GM12878 (cell line): Measurements from ENCODE around the gene HP1BP3.

ENCODE experiments used
- CEBPB ChIP-seq, 2 experiments: fragments of 150-350 bp in 1 of 2; IDR thresholded peaks; 2 replicates each; pipeline ENCODE4 v1.6.1; 2012 to 2014; ENCODE audit warnings: low read depth in 2 of 2, low read length in 2 of 2, borderline replicate concordance in 1 of 2, inconsistent platforms in 1 of 2
- POLR2A ChIP-seq: IDR thresholded peaks from 2 replicates; pipeline ENCODE4 v1.6.1; 2011; ENCODE audit warnings: low read depth, mild to moderate bottlenecking, low read length
- SUZ12 ChIP-seq: fragments of 200-600 bp; sonication (generic); IDR thresholded peaks from one replicate; pipeline ENCODE4 v1.6.1; 2018; ENCODE audit warnings: antibody characterized with exemption, mild to moderate bottlenecking; ENCODE audit not compliant: unreplicated experiment
- TF ChIP-seq, protein P1 (sequence below), 3 experiments: IDR thresholded peaks in 2 of 3; conservative IDR thresholded peaks in 1 of 3; 2 replicates each; pipeline ENCODE4 v1.5.1; 2011; ENCODE audit warnings: low read depth in 3 of 3, low read length in 3 of 3, mild to moderate bottlenecking in 3 of 3, control low read depth in 2 of 3, moderate library complexity in 2 of 3, inconsistent platforms in 1 of 3, mixed read lengths in 1 of 3; ENCODE audit not compliant: control insufficient read depth in 2 of 3, insufficient read depth in 1 of 3; ENCODE audit errors: extremely low read depth in 1 of 3

DNA sequence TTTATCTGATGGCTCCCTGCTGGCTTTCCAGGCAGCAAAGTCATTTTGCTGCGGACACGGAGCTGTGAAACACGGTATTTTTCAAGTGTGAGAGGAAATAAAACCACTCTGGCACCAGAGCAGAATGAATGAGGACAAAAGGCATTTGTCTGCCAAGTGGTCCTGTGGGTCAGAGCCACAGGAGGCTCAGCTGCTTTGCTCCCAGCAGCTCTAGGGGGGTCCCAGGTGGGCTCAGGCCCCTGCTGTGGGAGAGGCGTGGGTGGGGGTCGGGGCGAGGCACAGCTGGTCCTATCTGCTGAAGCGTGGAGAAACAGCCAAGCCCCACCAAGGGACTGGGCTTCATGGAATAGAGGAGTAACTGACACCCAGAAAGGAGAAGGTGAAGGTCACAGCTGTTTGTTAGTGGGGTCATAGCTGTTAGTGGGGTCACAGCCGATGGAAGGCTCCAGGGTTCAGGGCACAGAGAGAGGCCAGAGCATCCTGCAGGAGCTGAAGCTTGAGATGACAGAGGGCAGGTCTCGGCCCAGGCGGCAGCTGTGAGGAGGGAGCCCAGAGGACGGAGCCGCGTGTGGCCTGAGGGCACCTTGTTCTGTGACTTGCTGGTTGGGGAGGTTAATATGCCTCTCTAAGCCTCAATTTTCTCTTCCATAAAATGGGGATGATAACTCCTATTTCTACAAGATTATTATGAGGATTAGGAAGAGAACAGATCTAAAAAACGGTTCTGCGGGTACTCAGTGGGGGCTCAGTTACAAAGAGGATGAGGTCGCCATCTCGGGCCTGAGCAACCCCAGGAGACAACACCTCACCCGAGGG, 76.4 kb downstream of the HP1BP3 start:
- TF ChIP-seq CEBPB (IDR thresholded peaks at IDR 0.05; ENCODE audit: borderline replicate concordance in 1 of 2, low read depth in 2 of 2, low read length in 2 of 2) (no peak), POLR2A (no peak), SUZ12 (no peak)
- TF ChIP-seq, protein P1, sequence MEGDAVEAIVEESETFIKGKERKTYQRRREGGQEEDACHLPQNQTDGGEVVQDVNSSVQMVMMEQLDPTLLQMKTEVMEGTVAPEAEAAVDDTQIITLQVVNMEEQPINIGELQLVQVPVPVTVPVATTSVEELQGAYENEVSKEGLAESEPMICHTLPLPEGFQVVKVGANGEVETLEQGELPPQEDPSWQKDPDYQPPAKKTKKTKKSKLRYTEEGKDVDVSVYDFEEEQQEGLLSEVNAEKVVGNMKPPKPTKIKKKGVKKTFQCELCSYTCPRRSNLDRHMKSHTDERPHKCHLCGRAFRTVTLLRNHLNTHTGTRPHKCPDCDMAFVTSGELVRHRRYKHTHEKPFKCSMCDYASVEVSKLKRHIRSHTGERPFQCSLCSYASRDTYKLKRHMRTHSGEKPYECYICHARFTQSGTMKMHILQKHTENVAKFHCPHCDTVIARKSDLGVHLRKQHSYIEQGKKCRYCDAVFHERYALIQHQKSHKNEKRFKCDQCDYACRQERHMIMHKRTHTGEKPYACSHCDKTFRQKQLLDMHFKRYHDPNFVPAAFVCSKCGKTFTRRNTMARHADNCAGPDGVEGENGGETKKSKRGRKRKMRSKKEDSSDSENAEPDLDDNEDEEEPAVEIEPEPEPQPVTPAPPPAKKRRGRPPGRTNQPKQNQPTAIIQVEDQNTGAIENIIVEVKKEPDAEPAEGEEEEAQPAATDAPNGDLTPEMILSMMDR (IDR thresholded peaks at IDR 0.05 in 2 of 3, conservative IDR thresholded peaks at IDR 0.05 in 1 of 3; ENCODE audit: control insufficient read depth in 2 of 3, extremely low read depth in 1 of 3, insufficient read depth in 1 of 3, low read depth in 3 of 3, low read length in 3 of 3) = no peak
